CD4-positive, alpha-beta T cell treated with Interleukin-4 for 1 hour (primary cell): ENCODE measurements around the gene MFSD12.
A peak's percentile ranks its signal among the peaks of the same experiment; 100 is the strongest.

Source experiments
- DNase-seq, 2 donors: peaks; one replicate each; pipeline ENCODE4 v3.0.0-alpha.2; 2020 to 2022

MFSD12 gene

DNA sequence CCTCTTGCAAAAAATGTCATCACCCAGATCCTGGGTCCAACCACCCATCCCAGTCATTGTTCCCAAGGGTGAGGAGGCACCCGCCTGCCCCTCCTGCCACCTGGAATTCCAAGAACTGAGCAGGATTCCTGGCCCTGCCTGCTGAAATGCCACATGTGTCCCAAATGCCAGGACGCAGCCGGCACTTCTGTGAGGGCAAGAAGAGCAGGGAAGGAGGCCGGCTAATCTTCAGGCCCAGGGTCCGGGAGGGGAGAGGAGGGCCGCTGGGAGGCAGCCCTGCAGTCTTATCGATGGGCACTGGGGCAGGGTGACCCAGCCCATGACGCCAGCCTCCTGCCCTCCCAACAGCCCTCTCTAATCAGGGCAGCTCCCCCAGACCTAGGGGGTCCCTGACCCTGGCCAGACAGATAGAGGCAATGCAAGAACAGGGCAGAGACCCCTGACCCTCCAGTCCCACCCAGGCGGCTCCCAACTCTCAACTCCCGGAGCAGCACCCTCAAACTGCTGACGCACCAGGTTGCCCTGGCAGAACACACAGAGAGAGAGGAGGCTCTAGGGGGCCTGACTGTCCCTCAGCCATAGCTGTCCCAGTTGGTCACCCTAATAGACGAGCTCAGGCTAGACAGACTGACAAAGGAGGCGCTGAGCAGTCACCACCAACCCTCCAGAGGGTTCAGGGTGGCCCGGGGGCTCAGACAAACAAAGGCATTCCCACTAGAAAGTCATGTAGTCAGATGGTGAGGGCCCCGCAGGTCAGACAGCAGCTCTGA is 1.5 kb downstream of the MFSD12 start:
- DNase-seq, result no peak

- DNase-seq, result peak; percentile 53 to 67
These were observed 2.9 kb downstream of the MFSD12 start for GRCh38 chr19:3554254-3555083.

DNA sequence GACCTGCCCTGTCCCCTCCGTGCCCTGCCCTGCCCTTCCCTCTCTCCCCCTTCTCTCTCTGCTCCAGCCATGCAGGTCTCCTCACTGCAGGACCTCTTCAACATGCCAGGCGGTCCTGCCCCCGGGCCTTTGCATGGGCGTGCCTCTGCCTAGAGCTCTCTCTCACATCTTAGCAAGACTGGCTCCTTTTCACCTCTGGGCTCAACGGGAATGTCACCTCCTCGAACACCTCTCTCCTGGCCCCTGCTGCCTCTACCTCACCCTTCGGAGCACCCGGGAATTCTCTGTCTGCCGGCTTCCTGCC is 5.6 kb downstream of the MFSD12 start:
- DNase-seq, result no peak

DNA sequence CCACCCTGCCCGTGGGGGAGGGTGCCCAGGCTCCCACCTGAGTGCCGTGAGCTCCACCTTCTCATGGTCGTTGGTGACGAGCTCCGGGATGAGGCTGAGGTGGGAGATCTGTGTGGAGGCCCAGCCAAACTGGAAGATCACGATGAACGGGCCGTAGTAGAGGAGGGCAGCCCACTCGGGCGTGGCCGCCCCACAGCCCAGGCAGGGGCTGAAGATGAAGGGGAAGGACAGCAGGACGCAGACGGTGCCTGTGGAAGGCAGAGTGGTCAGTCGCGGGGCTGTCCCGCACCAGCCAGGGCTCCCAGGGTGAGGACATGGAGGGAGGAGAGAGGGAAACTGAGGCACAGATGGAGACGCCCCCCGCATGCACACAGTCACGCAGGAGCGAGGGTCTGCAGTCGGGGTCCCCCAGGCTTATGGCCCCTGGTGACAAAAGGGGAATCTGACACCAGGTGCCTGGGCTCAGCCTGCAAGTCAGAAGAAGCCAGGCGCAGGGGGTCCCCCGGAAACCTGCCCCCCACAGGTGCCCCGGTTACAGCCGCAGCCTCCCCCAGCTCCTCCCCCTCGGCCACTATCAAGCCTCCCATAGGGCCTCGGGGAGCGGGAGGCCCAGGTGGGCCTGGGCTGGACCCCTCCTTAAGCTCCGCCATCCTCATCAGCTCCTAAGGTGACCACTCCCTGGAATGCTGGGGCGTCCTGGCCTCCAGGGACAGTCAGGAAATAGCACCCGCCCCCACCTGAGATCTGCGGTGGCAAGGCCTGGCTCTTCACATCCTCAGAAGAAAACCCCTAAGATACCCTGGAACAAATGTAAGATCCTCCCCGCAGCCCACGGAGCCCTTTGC is 6.2 kb downstream of the MFSD12 start:
- DNase-seq, result no peak

- DNase-seq, result no peak
These were observed 7.6 kb downstream of the MFSD12 start for GRCh38 chr19:3549816-3550215.

DNA sequence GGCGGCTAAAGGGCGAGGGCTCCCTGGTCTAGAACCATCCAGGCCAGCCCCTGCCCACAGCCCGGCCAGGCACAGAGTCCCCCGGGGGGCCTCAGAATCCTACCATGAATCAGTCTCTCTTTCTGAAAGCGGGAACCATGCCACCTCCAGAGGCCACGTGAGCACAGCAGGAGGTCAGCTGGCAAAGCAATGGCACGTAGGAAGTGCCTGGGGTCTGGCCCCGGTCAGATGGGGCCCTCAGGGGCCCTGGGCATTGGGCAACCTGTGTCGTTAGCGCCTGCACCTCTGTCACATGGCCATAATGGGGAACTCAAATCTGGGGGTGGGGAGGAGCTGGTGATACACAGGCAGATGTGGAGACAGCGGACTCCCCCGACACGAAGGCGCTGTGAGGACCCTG is 8.8 kb downstream of the MFSD12 start:
- DNase-seq, result peak in 1 of 2 donors; percentile 74

DNA sequence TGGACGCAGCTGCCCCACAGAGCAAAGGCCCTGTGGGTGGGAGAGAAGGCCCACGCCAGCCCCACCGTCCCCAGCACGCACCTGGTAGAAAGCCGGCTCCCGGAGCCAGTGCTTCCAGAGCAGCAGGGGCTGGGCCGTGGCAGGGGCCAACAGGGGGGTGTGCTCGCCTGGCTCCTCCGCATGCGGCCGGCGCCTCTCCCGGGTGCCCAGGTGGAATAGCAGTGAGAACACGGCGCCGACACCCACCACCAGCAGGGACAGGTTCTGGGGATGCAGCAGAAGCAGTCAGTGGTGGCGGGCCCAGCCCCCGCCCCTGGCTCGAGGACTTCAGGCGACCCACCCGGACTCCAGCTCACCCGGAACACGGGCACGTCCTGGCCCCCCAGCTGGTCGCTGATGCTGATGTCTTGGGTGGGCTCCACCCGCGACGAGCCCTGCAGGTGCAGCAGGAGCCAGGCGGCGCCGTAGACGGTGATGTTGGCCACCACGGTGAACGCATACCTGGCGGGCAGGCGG is 9.6 kb downstream of the MFSD12 start:
- no peak for DNase-seq

- DNase-seq, result peak in 1 of 2 donors; percentile 29
These were observed 10.1 kb downstream of the MFSD12 start for GRCh38 chr19:3547301-3547731.

DNA sequence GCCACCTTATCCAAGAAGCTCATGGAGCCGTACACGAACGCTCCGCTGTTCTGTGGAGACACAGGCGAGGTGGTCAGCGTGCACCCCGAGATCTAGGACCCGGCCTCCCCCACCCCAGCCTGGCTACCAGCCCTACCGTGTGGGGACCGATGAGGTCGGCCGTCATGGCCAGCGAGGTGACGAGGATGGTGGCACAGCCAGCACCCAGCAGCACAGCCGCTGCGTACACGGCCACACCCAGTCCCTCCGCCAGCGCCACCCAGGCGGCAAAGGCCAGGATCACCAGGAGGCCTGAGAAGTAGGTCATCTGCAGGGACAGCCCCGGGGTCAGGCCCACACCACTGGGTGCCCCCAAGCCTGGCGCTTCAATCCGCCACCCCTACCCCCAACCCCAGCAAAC is 11.3 kb downstream of the MFSD12 start:
- no peak for DNase-seq

- DNase-seq, result no peak
These were observed 11.7 kb downstream of the MFSD12 start for GRCh38 chr19:3545669-3546034.

GRCh38 chr19:3544742-3545668 is 12.4 kb downstream of the MFSD12 start:
- peak; percentile 72 to 78 for DNase-seq

DNA sequence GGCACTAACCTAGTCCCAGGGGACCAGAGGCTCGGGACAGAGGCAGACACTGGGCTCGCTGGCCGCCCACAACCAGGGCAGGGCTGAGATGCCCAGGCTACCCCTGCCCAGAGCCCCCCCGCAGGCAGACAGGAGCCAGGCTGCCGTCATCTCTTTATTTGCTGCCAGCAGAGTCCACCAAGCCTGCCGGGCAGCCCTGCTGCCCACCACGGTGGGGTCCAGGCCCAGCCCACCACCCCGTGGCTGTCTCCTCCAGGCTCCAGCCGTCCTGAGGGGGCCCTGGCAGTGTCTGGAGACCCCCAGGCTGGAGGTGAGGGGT is 13.4 kb downstream of the MFSD12 start:
- no peak for DNase-seq

DNA sequence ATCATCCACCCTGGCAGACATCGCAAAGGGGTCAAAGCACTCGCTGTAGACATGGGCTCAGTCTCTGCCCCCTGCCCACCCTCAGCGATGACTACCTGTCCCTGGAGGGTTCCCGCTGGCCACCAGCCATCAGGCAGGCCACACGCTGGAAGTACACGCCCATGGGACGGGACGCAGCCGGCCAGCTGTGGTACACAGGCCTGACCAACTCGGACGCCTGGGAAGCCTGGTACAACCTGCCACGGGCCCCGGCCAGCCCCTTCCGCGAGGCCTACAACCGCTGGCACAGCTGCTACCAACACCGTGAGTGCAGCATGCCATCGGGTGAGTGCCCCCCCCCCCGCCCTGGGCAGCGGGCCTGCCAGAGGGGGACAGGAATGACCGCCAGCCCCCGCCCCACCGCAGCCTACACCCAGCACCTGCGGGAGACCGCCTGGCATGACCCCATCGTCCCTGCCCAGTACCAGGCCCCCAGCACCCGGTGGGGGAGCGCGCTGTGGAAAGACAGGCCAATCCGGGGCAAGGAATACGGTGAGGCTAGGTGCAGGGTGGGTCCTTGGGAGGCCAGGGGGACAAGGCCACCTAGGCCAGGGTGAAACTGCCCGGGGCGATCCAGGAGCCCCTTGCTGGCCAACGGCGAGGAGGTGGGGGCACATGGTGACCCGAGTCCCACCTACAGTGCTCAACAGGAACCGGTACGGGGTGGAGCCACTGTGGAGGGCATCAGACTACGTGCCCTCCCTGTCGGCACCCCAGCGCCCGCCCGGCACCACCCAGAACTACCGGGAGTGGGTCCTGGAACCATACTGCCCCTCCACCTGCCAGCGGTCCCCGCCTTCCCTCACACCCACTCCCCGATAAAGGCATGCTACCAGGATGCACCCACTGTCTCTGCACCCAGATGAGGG is 14.0 kb downstream of the MFSD12 start:
- DNase-seq, result no peak

DNA sequence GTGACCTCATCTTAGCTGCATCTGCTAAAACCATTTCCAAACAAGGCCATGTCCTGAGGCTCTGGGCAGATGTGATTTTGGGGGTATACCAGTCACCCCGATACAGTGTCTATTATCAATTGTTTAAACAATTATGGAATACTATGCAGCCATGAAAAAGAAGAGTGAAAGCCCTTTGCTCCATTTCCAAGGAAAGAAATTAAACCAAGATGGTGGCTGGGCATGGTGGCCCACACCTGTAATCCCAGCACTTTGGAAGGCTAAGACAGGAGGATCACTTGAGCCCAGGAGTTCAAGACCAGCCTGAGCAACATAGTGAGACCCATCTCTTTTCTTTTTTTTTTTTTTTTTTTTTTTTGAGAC is 17.6 kb downstream of the MFSD12 start:
- no peak for DNase-seq

GRCh38 chr19:3538965-3539755 is 18.2 kb downstream of the MFSD12 start, which contains the start of gene TEKTIP1:
Gene TEKTIP1 (plus strand): TSS chr19:3539174. CDS start chr19:3539178, 4 bp downstream.
- DNase-seq, result no peak

- no peak for DNase-seq
These were observed 19.0 kb downstream of the MFSD12 start for GRCh38 chr19:3538258-3538929.

- DNase-seq, result no peak
These were observed 19.7 kb downstream of the MFSD12 start for GRCh38 chr19:3537438-3538240.

DNA sequence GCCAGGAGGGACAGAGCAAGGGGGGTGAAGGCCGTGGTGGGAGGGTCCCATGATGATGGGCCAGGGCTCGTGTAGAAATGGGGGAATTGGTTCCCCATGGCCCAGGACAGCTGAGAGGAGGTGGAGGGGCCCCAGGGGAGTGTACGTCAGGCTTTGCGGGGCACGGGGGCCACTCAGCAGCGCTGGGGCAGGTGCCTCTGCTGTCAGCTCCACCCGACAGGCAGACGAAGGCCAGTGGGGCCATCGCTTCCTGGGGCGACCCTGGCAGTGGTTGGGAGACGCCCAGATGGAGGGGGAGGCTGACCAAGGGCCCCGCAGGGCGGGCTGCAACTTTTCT is 20.3 kb downstream of the MFSD12 start:
- no peak for DNase-seq
